Gastroesophageal sphincter (tissue), 3 donors: ENCODE data around the gene CXCR4.

ENCODE experiments used
- CTCF ChIP-seq, 4 experiments: fragments of 200-600 bp in 2 of 4; fragments of 450-650 bp in 2 of 4; sonication (generic) in 1 of 4; IDR thresholded peaks; one replicate each; pipeline ENCODE4 v1.5.1; 2017 to 2019; ENCODE audit warnings: antibody characterized with exemption in 4 of 4, mild to moderate bottlenecking in 2 of 4, moderate library complexity in 2 of 4
- EP300 ChIP-seq: sonication (generic); formaldehyde crosslinking; IDR thresholded peaks from one replicate; pipeline ENCODE4 v1.6.1; 2017; ENCODE audit warnings: antibody characterized with exemption, mild to moderate bottlenecking
- POLR2A ChIP-seq, 2 donors: fragments of 450-650 bp; IDR thresholded peaks; one replicate each; pipeline ENCODE4 v1.6.1; 2017; ENCODE audit warnings: antibody characterized with exemption in 2 of 2, mild to moderate bottlenecking in 2 of 2, moderate library complexity in 1 of 2
- POLR2AphosphoS5 ChIP-seq: sonication (generic); formaldehyde crosslinking; IDR thresholded peaks from one replicate; pipeline ENCODE4 v1.6.1; 2017; ENCODE audit warnings: antibody characterized with exemption

GRCh38 chr2:136130511-136130910, 12.6 kb upstream of the CXCR4 start:
- TF ChIP-seq POLR2A (IDR thresholded peaks at IDR 0.05) = no peak
- no peak for TF ChIP-seq CTCF (IDR thresholded peaks at IDR 0.05)
- no peak for TF ChIP-seq EP300
- no peak for TF ChIP-seq POLR2AphosphoS5
